ENCODE data around the gene DIAPH1.
A peak's percentile ranks its signal among the peaks of the same experiment; 100 is the strongest.

The DIAPH1 gene

DNA sequence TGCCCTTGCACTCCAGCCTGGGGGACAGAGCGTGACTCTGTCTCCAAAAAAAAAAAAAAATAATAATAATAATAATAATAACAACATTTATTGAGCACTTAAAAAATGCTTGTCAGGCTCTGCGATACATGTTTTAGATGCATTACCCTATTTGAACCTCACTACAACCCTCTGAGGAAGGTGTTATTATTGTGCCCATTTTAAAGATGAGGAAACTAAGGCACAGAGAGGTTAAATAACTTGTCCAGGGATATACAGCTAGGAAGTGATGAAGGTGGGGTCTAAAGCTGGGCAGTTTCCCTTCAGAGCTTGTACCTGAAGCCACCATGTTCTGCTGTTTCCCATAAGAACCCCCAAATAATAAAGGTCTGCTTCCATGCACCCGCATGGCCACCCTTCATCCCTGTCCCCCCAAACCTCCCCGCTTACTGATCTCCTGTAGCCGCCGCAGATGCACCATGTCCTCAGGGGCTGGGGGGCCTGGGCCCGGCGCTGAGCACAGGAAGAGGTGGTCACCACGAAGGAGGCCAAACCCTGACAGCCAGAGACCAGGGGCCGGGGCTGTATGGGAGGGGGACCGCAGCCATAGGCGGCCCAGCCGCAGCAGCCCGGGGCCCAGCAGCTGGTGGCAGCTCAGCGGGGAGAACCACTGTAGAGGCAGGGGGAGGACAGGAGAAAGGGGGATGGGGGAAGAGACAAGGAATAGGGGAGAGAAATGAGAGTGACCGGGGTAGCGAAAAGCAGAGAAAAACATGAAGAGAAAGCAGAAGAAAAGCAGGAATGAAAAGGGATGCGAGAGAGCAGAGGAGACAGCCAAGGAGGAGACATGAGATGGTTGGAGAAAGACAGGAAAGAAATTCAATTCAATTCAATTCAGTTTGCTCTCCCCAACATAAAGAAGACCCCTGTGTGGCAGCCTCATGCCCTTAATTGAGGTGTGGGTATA, 47.5 kb upstream of the DIAPH1 start (continued):
- TF ChIP-seq ZNF623 (tag by site-specific recombination; IDR thresholded peaks at IDR 0.05), result no peak
- TF ChIP-seq ZNF214 (tag by site-specific recombination; IDR thresholded peaks at IDR 0.05; ENCODE audit: borderline replicate concordance), result no peak
- no peak for TF ChIP-seq ZNF624 (tag by site-specific recombination; IDR thresholded peaks at IDR 0.05)
- no peak for TF ChIP-seq EGR2 (tag by site-specific recombination; IDR thresholded peaks at IDR 0.05; ENCODE audit: low read depth)
- no peak for TF ChIP-seq ZNF747 (tag by site-specific recombination; IDR thresholded peaks at IDR 0.05)
- no peak for TF ChIP-seq MYNN (tag by site-specific recombination; IDR thresholded peaks at IDR 0.05; ENCODE audit: borderline replicate concordance)
- no peak for TF ChIP-seq IKZF3 (tag by site-specific recombination; IDR thresholded peaks at IDR 0.05)

DNA sequence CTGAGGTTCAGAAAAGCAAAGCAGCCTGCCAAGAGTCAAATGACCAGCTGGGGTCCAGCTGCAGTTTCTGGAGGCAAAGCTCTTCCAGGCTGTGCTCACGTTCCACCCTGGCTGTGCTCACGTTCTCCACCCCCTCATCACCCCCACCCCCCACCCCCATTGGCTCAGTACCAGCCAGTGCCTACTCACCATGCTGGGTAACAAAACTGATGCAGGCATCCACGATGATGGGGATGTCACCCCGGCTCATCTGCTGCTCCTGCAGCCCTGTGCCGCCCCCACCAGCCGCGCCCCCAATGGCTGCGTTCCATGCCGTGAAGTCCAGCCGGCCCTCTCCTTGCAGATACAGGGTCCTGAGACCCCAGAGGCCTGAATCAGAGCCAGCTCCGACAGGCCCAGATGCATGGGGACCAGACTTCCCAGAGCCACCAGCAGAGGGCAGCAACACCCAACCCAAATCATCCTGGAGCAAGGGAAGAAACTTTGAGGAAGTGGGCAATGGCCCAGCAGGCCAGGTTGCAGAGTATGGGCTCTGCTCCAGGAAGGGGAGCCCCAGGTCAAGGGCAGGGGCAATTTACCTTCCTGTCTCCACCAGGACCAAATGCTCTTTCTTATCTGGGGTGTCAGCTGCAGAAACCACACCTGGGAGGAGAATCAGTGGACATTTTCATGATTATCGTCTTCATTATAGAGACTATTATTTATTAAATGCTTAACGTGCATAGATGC, 46.1 kb upstream of the DIAPH1 start:
- POLR2A ChIA-PET, result no interaction called here
- Histone ChIP-seq H3K36me3 (ENCODE audit: control insufficient read depth in 2 of 2, insufficient read depth in 1 of 2, low read length in 2 of 2) (no peaks in the 10 kb centered on the region), H3K4me1 (ENCODE audit: control insufficient read depth, insufficient read depth, low read length) (no peaks in the 10 kb centered on the region), H3K4me3 (ENCODE audit: low read depth, low read length) (no peak overlapping the region), H3K9me3 (ENCODE audit: control insufficient read depth, insufficient read depth, low read depth, low read length) (no peaks in the 10 kb centered on the region), H3K27ac (ENCODE audit: extremely low read depth, low read depth, low read length) (no peak overlapping the region)
- TF ChIP-seq ZNF501 (tag by site-specific recombination; IDR thresholded peaks at IDR 0.05), result no peak
- 0 out of 2 replicates have a peak, but pooled peaks have one; percentile 16 for TF ChIP-seq ZBTB17 (tag by site-specific recombination; IDR thresholded peaks at IDR 0.05)
- TF ChIP-seq ZNF660 (tag by site-specific recombination; IDR thresholded peaks at IDR 0.05), result peak; percentile 86
- TF ChIP-seq ZNF654 (tag by site-specific recombination; IDR thresholded peaks at IDR 0.05; ENCODE audit: low read depth), result peak; percentile 76
- peak; percentile 65 for TF ChIP-seq ZNF366 (tag by site-specific recombination; conservative IDR thresholded peaks at IDR 0.05)
- TF ChIP-seq, protein P1, sequence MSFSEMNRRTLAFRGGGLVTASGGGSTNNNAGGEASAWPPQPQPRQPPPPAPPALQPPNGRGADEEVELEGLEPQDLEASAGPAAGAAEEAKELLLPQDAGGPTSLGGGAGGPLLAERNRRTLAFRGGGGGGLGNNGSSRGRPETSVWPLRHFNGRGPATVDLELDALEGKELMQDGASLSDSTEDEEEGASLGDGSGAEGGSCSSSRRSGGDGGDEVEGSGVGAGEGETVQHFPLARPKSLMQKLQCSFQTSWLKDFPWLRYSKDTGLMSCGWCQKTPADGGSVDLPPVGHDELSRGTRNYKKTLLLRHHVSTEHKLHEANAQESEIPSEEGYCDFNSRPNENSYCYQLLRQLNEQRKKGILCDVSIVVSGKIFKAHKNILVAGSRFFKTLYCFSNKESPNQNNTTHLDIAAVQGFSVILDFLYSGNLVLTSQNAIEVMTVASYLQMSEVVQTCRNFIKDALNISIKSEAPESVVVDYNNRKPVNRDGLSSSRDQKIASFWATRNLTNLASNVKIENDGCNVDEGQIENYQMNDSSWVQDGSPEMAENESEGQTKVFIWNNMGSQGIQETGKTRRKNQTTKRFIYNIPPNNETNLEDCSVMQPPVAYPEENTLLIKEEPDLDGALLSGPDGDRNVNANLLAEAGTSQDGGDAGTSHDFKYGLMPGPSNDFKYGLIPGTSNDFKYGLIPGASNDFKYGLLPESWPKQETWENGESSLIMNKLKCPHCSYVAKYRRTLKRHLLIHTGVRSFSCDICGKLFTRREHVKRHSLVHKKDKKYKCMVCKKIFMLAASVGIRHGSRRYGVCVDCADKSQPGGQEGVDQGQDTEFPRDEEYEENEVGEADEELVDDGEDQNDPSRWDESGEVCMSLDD (tag by site-specific recombination; IDR thresholded peaks at IDR 0.05), result no peak
- TF ChIP-seq, protein P2, sequence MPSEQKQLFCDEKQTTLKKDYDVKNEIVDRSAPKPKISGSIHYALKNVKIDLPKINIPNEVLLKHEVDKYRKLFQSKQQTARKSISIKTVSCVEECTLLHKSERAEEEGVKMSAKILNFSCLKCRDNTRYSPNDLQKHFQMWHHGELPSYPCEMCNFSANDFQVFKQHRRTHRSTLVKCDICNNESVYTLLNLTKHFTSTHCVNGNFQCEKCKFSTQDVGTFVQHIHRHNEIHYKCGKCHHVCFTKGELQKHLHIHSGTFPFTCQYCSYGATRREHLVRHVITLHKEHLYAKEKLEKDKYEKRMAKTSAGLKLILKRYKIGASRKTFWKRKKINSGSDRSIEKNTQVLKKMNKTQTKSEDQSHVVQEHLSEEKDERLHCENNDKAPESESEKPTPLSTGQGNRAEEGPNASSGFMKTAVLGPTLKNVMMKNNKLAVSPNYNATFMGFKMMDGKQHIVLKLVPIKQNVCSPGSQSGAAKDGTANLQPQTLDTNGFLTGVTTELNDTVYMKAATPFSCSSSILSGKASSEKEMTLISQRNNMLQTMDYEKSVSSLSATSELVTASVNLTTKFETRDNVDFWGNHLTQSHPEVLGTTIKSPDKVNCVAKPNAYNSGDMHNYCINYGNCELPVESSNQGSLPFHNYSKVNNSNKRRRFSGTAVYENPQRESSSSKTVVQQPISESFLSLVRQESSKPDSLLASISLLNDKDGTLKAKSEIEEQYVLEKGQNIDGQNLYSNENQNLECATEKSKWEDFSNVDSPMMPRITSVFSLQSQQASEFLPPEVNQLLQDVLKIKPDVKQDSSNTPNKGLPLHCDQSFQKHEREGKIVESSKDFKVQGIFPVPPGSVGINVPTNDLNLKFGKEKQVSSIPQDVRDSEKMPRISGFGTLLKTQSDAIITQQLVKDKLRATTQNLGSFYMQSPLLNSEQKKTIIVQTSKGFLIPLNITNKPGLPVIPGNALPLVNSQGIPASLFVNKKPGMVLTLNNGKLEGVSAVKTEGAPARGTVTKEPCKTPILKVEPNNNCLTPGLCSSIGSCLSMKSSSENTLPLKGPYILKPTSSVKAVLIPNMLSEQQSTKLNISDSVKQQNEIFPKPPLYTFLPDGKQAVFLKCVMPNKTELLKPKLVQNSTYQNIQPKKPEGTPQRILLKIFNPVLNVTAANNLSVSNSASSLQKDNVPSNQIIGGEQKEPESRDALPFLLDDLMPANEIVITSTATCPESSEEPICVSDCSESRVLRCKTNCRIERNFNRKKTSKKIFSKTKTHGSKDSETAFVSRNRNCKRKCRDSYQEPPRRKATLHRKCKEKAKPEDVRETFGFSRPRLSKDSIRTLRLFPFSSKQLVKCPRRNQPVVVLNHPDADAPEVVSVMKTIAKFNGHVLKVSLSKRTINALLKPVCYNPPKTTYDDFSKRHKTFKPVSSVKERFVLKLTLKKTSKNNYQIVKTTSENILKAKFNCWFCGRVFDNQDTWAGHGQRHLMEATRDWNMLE (tag by site-specific recombination; conservative IDR thresholded peaks at IDR 0.05; ENCODE audit: low read depth), result no peak
- TF ChIP-seq, protein P3, sequence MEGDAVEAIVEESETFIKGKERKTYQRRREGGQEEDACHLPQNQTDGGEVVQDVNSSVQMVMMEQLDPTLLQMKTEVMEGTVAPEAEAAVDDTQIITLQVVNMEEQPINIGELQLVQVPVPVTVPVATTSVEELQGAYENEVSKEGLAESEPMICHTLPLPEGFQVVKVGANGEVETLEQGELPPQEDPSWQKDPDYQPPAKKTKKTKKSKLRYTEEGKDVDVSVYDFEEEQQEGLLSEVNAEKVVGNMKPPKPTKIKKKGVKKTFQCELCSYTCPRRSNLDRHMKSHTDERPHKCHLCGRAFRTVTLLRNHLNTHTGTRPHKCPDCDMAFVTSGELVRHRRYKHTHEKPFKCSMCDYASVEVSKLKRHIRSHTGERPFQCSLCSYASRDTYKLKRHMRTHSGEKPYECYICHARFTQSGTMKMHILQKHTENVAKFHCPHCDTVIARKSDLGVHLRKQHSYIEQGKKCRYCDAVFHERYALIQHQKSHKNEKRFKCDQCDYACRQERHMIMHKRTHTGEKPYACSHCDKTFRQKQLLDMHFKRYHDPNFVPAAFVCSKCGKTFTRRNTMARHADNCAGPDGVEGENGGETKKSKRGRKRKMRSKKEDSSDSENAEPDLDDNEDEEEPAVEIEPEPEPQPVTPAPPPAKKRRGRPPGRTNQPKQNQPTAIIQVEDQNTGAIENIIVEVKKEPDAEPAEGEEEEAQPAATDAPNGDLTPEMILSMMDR (tag by site-specific recombination; IDR thresholded peaks at IDR 0.05), result peak; percentile 42
- no peak for TF ChIP-seq ZNF664 (tag by site-specific recombination; IDR thresholded peaks at IDR 0.05)
- TF ChIP-seq, protein P4, sequence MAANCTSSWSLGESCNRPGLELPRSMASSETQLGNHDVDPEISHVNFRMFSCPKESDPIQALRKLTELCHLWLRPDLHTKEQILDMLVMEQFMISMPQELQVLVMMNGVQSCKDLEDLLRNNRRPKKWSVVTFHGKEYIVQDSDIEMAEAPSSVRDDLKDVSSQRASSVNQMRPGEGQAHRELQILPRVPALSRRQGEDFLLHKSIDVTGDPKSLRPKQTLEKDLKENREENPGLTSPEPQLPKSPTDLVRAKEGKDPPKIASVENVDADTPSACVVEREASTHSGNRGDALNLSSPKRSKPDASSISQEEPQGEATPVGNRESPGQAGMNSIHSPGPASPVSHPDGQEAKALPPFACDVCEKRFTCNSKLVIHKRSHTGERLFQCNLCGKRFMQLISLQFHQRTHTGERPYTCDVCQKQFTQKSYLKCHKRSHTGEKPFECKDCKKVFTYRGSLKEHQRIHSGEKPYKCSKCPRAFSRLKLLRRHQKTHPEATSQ (tag by site-specific recombination; IDR thresholded peaks at IDR 0.05), result no peak
- TF ChIP-seq ZNF529 (tag by site-specific recombination; IDR thresholded peaks at IDR 0.05; ENCODE audit: insufficient replicate concordance), result no peak
- CTCF ChIA-PET, result interaction anchor here (0.6 to 3.7 kb wide), 28 partner anchors 8 to 520 kb away, joined by 3 to 19 read pairs (median 4); partner anchors contain the start of genes DIAPH1, HDAC3, RELL2 and RNF14
